HG03442 (cell line): ENCODE results near the gene TMEM150C.
"Not testable (repeated sequence)": the region's sequence is repeated elsewhere in the genome, so short reads cannot be mapped to it uniquely, and the experiment has no call there.

Experiments used
- ATAC-seq: cut with Tn5 transposase; IDR thresholded peaks from one replicate; pipeline ENCODE4 v1.9.1; 2021; ENCODE audit warnings: mild to moderate bottlenecking, moderate library complexity; ENCODE audit not compliant: unreplicated experiment

Gene TMEM150C

GRCh38 chr4:82569727-82570126, 7.9 kb upstream of the TMEM150C start:
- ATAC-seq = no peak

GRCh38 chr4:82569076-82569475, 7.3 kb upstream of the TMEM150C start:
- ATAC-seq = no peak

GRCh38 chr4:82567444-82567843, 5.7 kb upstream of the TMEM150C start:
- no peak for ATAC-seq

GRCh38 chr4:82562564-82562854, 721 bp upstream of the TMEM150C start:
- ATAC-seq = no peak

- ATAC-seq = no peak
These were observed 669 bp downstream of the TMEM150C start for GRCh38 chr4:82560853-82561785.

- no peak for ATAC-seq
These were observed 2.1 kb downstream of the TMEM150C start for GRCh38 chr4:82559735-82560120.

- not testable (repeated sequence) for ATAC-seq
These were observed 2.6 kb downstream of the TMEM150C start for GRCh38 chr4:82559090-82559734.

- ATAC-seq = no peak
These were observed 6.5 kb downstream of the TMEM150C start for GRCh38 chr4:82555276-82555675.

GRCh38 chr4:82553020-82553419, 8.8 kb downstream of the TMEM150C start:
- no peak for ATAC-seq

GRCh38 chr4:82551734-82552133, 10.1 kb downstream of the TMEM150C start:
- no peak for ATAC-seq

- not testable (repeated sequence) for ATAC-seq
These were observed 13.9 kb downstream of the TMEM150C start for GRCh38 chr4:82547850-82548249.

- ATAC-seq = no peak
These were observed 18.7 kb downstream of the TMEM150C start for GRCh38 chr4:82543131-82543530.

GRCh38 chr4:82542642-82543041, 19.1 kb downstream of the TMEM150C start:
- no peak for ATAC-seq

- ATAC-seq = no peak
These were observed 32.5 kb downstream of the TMEM150C start for GRCh38 chr4:82529322-82529721.

- ATAC-seq = no peak
These were observed 32.9 kb downstream of the TMEM150C start for GRCh38 chr4:82528868-82529267.

- no peak for ATAC-seq
These were observed 33.7 kb downstream of the TMEM150C start for GRCh38 chr4:82528074-82528473.

- no peak for ATAC-seq
These were observed 36.4 kb downstream of the TMEM150C start for GRCh38 chr4:82525307-82525911.

GRCh38 chr4:82524570-82525152, 37.1 kb downstream of the TMEM150C start:
- ATAC-seq = no peak

- ATAC-seq = no peak
These were observed 38.6 kb downstream of the TMEM150C start for GRCh38 chr4:82523179-82523578.

- no peak for ATAC-seq
These were observed 39.3 kb downstream of the TMEM150C start for GRCh38 chr4:82522472-82522871.

GRCh38 chr4:82521283-82521682, 40.5 kb downstream of the TMEM150C start:
- no peak for ATAC-seq

GRCh38 chr4:82519776-82520175, 42.0 kb downstream of the TMEM150C start:
- ATAC-seq = no peak
